Measurements from ENCODE around the gene B4GALT1.

B4GALT1 gene

GRCh38 chr9:33123407-33124031 is 43.6 kb downstream of the B4GALT1 start:
- DNase-seq: no peak

DNA sequence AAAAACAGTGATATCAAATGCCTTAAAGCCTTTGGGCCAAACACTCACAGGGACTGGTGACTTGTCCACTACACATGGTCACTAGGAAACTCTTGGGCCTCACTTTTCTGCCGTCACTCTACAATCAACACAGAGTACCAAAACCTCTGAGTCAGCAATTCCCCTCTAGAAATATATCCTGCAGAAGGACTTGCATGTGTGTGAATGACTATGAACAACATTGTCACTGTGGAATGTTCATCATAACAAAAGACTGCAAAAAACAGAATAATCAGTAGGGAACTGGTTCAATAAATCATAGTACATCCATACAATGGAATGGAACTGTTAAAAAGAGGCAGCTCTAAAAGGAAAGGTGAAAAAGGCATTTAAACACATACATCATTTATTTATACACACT is 46.5 kb downstream of the B4GALT1 start:
- no peak for DNase-seq

- DNase-seq: peak; percentile 36
These were observed 49.3 kb downstream of the B4GALT1 start for GRCh38 chr9:33117796-33118195.

DNA sequence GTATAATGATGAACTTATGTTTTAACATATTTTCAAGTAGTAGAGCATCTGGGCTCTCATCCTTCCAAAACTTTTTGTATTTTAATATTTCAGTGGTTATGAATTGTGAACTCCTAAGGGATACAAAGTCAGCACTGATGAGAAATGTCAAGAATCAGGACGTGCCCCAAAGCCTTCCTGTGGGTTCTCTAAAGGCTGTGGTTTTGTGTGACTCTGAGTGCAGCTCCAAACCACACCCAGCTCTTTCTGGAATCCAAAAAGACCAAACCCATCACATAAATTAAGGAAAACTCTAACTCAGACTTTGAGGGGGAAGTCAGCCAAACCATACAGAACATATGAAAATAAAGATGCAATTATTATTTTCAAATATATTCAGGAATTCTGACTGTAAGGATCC is 49.8 kb downstream of the B4GALT1 start:
- DNase-seq: peak; percentile 14

- DNase-seq: peak; percentile 33
These were observed 50.3 kb downstream of the B4GALT1 start for GRCh38 chr9:33116860-33117259.

DNA sequence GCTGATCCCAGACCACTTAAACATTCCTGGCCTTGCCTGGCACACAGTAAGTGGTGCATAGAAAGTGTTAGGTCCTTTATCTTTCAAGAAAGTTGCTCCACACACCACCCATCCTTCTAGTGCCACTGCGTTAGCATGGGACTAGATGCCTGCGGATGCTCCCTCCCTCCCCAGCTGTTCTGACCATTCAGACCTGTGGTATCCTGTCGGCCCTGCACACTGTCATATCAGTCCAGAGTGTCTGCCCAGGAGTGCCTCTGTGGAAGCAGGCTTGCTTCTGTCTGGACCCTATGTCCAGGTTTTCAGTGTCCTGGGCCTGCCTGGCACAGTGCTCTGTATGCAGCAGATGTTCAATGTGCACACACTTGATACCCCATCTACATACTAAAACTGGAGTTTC is 52.4 kb downstream of the B4GALT1 start:
- peak; percentile 37 for DNase-seq

- peak; percentile 42 for DNase-seq
These were observed 53.2 kb downstream of the B4GALT1 start for GRCh38 chr9:33113799-33114547.

- no peak for DNase-seq
These were observed 55.0 kb downstream of the B4GALT1 start for GRCh38 chr9:33112094-33112493.

DNA sequence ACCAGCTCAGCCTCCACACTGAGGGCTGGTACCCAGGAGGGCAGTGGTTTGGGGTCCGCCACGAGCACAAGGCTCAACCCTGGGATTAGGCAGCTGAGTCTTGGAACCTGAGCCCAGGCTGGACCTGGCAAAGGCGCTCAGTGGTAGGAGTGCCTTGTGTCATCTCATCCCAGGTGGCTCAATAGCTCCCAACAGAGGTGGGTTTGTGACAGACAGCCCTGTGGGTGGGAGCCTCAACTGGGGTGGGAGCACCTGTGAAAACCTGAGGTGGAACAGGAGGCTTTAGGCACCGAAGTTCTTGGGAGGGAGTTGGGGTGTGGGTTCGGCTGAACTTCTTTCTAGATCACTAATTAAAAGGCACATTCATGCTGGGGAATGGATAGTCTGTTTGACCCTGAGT is 55.5 kb downstream of the B4GALT1 start:
- no peak for DNase-seq

DNA sequence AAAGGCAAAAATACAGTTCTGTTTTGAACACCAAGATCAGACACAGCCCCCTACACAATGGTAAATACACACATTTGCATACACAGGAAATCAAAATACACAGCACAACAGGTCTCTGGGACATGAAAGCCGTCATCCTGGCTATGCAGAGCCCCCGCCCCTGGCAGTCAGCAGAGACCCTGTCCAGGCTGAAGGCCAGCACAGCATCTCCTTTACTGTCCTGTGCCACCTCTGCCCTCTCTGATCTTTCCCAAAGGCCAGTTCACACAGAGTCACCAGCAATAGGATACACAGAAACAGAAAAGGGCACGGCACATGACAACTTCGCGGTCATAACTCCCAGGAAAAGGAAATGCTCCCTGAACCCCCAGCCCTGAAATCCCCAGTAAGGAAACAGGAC is 56.5 kb downstream of the B4GALT1 start:
- no peak for DNase-seq

GRCh38 chr9:33109850-33110595 is 57.1 kb downstream of the B4GALT1 start:
- no peak for DNase-seq

DNA sequence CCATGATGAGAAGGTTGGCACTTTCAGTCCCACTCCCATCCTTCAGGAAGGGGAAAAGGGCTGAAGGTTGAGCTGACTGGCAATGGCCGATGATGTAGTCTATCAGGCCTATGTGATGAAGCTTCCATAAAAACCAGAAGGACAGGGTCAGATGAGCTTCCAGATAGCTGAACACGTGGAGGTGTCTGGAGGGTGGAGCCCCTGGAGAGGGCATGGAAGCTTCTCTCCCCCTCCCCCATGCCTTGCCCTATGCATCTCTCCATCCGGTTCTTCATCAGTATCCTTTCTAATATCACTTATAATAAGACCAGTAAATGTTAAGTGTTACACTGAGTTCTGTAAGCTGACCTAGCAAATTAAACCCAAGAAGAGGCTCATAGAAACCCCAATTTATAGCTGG is 58.0 kb downstream of the B4GALT1 start:
- DNase-seq: no peak

DNA sequence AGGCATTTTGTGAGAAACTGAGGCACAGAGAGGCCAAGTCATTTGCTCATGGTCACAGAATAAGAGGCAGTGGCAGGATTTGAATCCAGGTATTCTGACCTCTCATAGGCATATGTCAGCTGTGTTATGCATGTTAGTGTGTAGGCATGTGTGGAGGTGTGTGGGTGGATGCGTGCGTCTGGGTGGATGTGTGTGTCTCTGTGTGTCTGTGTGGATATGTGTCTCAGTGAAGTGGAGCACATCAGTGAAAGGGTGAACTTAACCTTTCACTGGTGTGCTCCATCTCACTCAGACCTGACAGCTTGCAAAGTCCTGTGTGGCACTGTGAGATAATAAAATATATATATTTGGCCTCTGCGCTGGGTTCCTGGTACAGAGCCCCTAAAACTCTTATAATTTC is 58.7 kb downstream of the B4GALT1 start:
- no peak for DNase-seq

DNA sequence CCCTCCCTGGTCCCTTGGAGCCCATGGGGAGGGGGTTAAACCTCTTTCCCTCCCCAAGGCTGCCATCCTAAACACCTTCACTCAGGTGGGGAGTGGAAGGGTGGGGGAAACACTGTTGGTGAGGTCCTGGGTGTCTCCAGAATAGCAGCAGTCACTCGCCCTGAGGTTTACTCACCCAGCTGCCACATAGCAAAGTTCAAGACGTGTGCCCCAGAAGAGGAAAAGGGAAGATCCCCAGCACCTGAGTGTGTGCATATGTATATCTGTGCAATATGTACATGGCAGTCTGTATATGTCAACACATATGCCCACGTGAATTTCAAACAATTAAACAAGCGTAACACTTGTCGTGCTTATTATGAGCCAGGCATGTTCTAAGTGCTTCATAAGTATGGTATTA is 59.4 kb downstream of the B4GALT1 start:
- DNase-seq: no peak

- no peak for DNase-seq
These were observed 60.1 kb downstream of the B4GALT1 start for GRCh38 chr9:33106827-33107621.

- DNase-seq: no peak
These were observed 60.8 kb downstream of the B4GALT1 start for GRCh38 chr9:33106372-33106771.

GRCh38 chr9:33105959-33106358 is 61.2 kb downstream of the B4GALT1 start:
- DNase-seq: no peak

- DNase-seq: no peak
These were observed 61.6 kb downstream of the B4GALT1 start for GRCh38 chr9:33105504-33105903.

GRCh38 chr9:33104401-33104800 is 62.7 kb downstream of the B4GALT1 start:
- no peak for DNase-seq

GRCh38 chr9:33103501-33104281 is 63.4 kb downstream of the B4GALT1 start:
- no peak for DNase-seq

DNA sequence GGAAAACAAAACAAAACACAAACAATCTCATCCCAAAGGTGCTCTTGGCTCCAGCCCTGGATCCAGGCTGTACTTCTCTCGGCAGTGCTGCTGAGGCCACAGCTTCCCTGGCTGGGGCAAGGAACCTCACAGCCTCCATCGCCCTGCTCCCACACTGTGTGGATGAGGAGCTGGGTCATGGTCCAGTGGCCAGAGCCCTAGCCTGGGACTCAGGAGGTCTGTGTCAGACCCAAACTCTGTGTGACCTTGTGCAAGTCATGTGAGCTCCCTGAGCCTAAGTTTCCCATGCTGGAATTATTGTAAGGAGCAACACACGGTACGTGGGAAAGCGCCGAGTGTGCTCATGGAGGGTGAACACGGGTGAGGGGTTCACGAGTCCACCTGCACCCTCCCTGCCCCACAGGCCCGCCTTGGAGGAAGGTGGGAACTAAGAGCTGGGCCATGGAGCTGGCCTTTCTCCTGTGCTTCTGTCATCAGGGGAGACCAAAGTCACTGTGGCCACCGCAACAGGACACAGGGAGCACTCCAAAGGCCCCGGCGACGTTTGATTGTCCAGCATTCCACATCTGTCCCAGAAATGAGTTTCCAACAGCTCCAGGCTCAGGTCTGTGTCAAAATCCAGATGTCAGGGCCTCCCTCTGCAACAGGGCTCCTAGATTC is 64.5 kb downstream of the B4GALT1 start:
- no peak for DNase-seq

Data from activated effector memory CD4-positive, alpha-beta T cell treated with anti-CD3 and anti-CD28 coated beads, Interleukin-2, amount 50 U/mL, for 16 hours (primary cell).